Keratinocyte (primary cell): Measurements from ENCODE around the gene OR5AN1.

Experiments
- EZH2 ChIP-seq: IDR thresholded peaks from one replicate; pipeline ENCODE4 v1.6.1; 2012; ENCODE audit warnings: inconsistent platforms, mild to moderate bottlenecking, low read length, moderate library complexity
- TF ChIP-seq, protein P1 (sequence below), 3 experiments: IDR thresholded peaks in 1 of 3; conservative IDR thresholded peaks in 1 of 3; optimal IDR thresholded peaks in 1 of 3; 2 replicates in 2 of 3; 3 replicates in 1 of 3; pipeline versions ENCODE3 to v1.5.1; 2011; ENCODE audit warnings: low read length in 3 of 3, mild to moderate bottlenecking in 3 of 3, moderate library complexity in 2 of 3, control low read depth in 1 of 3, inconsistent platforms in 1 of 3; ENCODE audit not compliant: insufficient read depth in 2 of 3; ENCODE audit errors: extremely low read depth in 1 of 3

DNA sequence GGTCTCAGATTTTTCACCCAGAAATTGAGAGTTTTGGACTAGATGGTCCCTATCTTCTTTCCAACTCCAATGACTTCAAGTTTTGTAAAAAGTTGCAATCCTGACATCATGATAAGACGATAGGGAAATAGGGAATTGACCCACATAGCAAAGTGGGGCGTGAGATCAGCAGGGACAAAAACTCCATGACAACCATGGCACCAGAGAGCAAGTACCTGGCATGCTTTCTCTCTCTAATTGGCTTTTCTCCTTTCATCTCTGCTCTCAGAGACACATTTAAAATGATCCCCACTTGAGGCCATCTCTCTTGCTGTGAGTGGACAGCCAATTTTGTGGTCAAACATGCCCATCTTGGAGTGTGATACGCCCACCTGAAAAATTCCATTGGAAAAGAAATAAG, at the start of gene OR5AN1:
- TF ChIP-seq, protein P1, sequence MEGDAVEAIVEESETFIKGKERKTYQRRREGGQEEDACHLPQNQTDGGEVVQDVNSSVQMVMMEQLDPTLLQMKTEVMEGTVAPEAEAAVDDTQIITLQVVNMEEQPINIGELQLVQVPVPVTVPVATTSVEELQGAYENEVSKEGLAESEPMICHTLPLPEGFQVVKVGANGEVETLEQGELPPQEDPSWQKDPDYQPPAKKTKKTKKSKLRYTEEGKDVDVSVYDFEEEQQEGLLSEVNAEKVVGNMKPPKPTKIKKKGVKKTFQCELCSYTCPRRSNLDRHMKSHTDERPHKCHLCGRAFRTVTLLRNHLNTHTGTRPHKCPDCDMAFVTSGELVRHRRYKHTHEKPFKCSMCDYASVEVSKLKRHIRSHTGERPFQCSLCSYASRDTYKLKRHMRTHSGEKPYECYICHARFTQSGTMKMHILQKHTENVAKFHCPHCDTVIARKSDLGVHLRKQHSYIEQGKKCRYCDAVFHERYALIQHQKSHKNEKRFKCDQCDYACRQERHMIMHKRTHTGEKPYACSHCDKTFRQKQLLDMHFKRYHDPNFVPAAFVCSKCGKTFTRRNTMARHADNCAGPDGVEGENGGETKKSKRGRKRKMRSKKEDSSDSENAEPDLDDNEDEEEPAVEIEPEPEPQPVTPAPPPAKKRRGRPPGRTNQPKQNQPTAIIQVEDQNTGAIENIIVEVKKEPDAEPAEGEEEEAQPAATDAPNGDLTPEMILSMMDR (optimal IDR thresholded peaks at IDR 0.05 in 1 of 3, IDR thresholded peaks at IDR 0.05 in 1 of 3, conservative IDR thresholded peaks at IDR 0.05 in 1 of 3; ENCODE audit: extremely low read depth in 1 of 3, insufficient read depth in 2 of 3, low read length in 3 of 3) = no peak
- TF ChIP-seq EZH2 = no peak
